BE2C (cell line): ENCODE results near the gene HMGXB3.

Experiments
- DNase-seq: peaks from one replicate; pipeline ENCODE4 v3.0.0-alpha.2; 2020
- H3K27me3 ChIP-seq: fragments of 250-450 bp; sonication (Bioruptor Pico); 2 replicates; pipeline ENCODE4 v1.5.1; 2020; ENCODE audit warnings: mild to moderate bottlenecking
- H3K36me3 ChIP-seq: fragments of 250-450 bp; sonication (Bioruptor Pico); 2 replicates; pipeline ENCODE4 v1.5.1; 2020; ENCODE audit warnings: mild to moderate bottlenecking
- H3K4me1 ChIP-seq: fragments of 250-450 bp; sonication (Bioruptor Pico); 2 replicates; pipeline ENCODE4 v1.5.1; 2020
- H3K4me3 ChIP-seq: 2 replicates; pipeline ENCODE4 v1.5.1; 2011; ENCODE audit warnings: low read depth, low read length
- H3K9me3 ChIP-seq: fragments of 250-450 bp; sonication (Bioruptor Pico); 2 replicates; pipeline ENCODE4 v1.5.1; 2020
- CTCF ChIP-seq: IDR thresholded peaks from 2 replicates; pipeline ENCODE4 v1.5.1; 2012; ENCODE audit warnings: mild to moderate bottlenecking, low read depth, low read length

The HMGXB3 gene

GRCh38 chr5:150013931-150014330 lies 13.4 kb downstream of the HMGXB3 start:
- Histone ChIP-seq H3K36me3 (peaks cover 84% of the 10 kb centered on the region), H3K4me1 (no peaks in the 10 kb centered on the region), H3K4me3 (no peak overlapping the region), H3K9me3 (no peaks in the 10 kb centered on the region), H3K27me3 (no peaks in the 10 kb centered on the region)
- DNase-seq = no peak
- TF ChIP-seq CTCF = no peak

- DNase-seq = no peak
- TF ChIP-seq CTCF = no peak
- H3K36me3 ChIP-seq = peaks cover 84% of the 10 kb centered on the region
- H3K4me1 ChIP-seq = no peaks in the 10 kb centered on the region
- no peaks in the 10 kb centered on the region for H3K27me3 ChIP-seq
- no peaks in the 10 kb centered on the region for H3K9me3 ChIP-seq
- H3K4me3 ChIP-seq = no peak overlapping the region
These were observed 13.9 kb downstream of the HMGXB3 start for GRCh38 chr5:150014456-150014855.

GRCh38 chr5:150015415-150015814 lies 14.9 kb downstream of the HMGXB3 start:
- H3K9me3 ChIP-seq = no peaks in the 10 kb centered on the region
- H3K4me3 ChIP-seq = no peak overlapping the region
- H3K36me3 ChIP-seq = peaks cover 83% of the 10 kb centered on the region
- H3K4me1 ChIP-seq = no peaks in the 10 kb centered on the region
- no peaks in the 10 kb centered on the region for H3K27me3 ChIP-seq
- DNase-seq = no peak
- TF ChIP-seq CTCF = no peak

GRCh38 chr5:150016537-150016936 lies 16.0 kb downstream of the HMGXB3 start:
- Histone ChIP-seq H3K27me3 (no peaks in the 10 kb centered on the region), H3K4me1 (no peaks in the 10 kb centered on the region), H3K36me3 (peaks cover 85% of the 10 kb centered on the region), H3K9me3 (no peaks in the 10 kb centered on the region), H3K4me3 (no peak overlapping the region)
- TF ChIP-seq CTCF = no peak
- DNase-seq = no peak

- H3K27me3 ChIP-seq = no peaks in the 10 kb centered on the region
- no peak for DNase-seq
- no peaks in the 10 kb centered on the region for H3K9me3 ChIP-seq
- H3K4me1 ChIP-seq = no peaks in the 10 kb centered on the region
- no peak for TF ChIP-seq CTCF
- no peak overlapping the region for H3K4me3 ChIP-seq
- peaks cover 84% of the 10 kb centered on the region for H3K36me3 ChIP-seq
These were observed 16.9 kb downstream of the HMGXB3 start for GRCh38 chr5:150017226-150018005.

DNA sequence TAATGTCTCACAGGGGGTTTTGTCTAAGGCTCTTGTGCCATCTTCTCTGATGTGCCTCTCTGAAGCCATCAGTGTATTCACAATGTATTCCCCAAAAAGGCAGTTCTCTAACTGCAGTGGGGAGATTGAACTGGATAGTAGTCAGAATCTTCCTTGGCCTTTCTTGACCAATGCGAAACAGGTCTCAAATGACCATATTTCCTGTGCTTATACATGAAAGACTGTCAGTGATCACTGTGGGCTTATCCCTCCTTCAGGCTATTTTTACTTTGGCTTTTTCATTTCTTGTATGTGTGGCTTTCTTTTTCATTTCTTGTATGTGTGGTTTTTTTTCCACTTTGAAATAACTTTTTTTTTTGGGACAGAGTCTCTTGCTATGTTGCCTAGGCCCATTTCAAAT lies 19.7 kb downstream of the HMGXB3 start:
- Histone ChIP-seq H3K27me3 (no peaks in the 10 kb centered on the region), H3K4me3 (no peak overlapping the region), H3K36me3 (peaks cover 78% of the 10 kb centered on the region), H3K4me1 (0 out of 2 replicates have a peak, but pooled peaks cover 2% of the 10 kb centered on the region), H3K9me3 (no peaks in the 10 kb centered on the region)
- no peak for DNase-seq
- no peak for TF ChIP-seq CTCF
